RKO (cell line): Measurements from ENCODE around the gene ADD1.
"Not testable (repeated sequence)": the region's sequence is repeated elsewhere in the genome, so short reads cannot be mapped to it uniquely, and the experiment has no call there.

ENCODE experiments used
- DNase-seq: peaks from one replicate; pipeline ENCODE4 v3.0.0-alpha.2; 2016; ENCODE audit warnings: low spot score

ADD1 gene

GRCh38 chr4:2886622-2887021 is 43.0 kb downstream of the ADD1 start:
- DNase-seq = no peak

DNA sequence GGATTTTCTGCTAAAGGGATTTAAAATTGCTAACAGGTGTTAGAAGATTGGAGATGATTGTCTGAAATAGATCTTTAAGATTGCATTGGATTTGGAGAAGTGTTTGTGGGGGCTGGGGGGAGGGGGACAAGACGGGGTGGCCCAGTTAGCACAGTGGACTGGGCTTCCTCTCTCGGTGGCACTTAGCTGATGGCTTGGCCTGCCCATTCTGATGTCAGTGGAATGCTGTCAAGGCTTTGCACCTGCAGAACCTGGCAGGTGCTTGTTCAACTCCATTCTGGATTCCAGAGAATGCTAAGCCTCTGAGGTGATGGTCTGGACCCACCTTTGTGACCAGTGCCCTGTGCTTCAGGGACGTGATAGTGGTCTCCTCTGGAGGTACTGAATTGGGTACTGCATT is 43.7 kb downstream of the ADD1 start:
- no peak for DNase-seq

GRCh38 chr4:2888886-2889285 is 45.2 kb downstream of the ADD1 start:
- no peak for DNase-seq

- peak; percentile 52 for DNase-seq
These were observed 47.6 kb downstream of the ADD1 start for GRCh38 chr4:2891294-2891693.

- DNase-seq = no peak
These were observed 50.1 kb downstream of the ADD1 start for GRCh38 chr4:2893772-2894171.

- DNase-seq = no peak
These were observed 54.4 kb downstream of the ADD1 start for GRCh38 chr4:2898001-2898400.

GRCh38 chr4:2900741-2901140 is 57.1 kb downstream of the ADD1 start:
- DNase-seq = no peak

DNA sequence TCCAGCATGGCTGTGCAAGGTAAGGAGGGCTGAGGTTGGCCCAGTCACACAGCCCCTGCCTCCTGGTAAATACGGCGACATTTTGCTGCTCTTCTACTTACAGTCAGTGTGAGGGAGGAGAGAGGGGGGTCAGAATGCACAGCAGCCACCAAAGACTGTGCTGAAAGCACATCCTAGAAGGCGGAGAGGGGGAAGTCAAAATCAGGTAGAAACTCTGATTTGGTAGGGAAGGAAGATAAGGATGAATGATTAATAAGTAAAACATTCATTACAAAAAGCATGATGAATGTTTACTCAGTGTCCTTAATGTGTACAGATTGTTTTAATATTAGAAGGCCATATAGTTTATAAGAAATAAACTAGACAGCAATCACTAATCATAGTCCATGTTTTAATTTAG is 57.5 kb downstream of the ADD1 start:
- no peak for DNase-seq

- DNase-seq = no peak
These were observed 58.5 kb downstream of the ADD1 start for GRCh38 chr4:2902126-2902525.

- DNase-seq = no peak
These were observed 61.9 kb downstream of the ADD1 start for GRCh38 chr4:2905544-2905943.

DNA sequence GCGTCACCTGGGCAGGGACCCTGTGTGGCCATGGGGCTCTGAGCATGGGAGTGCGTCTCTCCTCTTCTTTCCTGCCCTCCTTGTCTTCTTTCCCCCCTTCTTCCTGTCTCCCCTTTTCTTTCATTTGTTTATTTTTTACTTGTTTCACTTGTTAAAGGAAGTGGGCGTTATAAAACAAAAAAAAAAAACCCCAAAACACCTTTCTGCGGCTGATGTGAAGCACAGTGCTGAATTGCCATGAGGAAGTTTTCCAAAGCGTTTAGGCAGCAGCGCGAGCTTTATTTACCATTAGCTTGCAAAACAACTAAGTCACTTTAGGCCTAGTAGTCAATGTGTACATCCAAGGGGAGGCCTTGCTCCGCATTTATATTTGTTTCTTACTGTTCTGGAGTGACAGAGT is 62.6 kb downstream of the ADD1 start:
- DNase-seq = no peak

- no peak for DNase-seq
These were observed 63.6 kb downstream of the ADD1 start for GRCh38 chr4:2907226-2907625.

DNA sequence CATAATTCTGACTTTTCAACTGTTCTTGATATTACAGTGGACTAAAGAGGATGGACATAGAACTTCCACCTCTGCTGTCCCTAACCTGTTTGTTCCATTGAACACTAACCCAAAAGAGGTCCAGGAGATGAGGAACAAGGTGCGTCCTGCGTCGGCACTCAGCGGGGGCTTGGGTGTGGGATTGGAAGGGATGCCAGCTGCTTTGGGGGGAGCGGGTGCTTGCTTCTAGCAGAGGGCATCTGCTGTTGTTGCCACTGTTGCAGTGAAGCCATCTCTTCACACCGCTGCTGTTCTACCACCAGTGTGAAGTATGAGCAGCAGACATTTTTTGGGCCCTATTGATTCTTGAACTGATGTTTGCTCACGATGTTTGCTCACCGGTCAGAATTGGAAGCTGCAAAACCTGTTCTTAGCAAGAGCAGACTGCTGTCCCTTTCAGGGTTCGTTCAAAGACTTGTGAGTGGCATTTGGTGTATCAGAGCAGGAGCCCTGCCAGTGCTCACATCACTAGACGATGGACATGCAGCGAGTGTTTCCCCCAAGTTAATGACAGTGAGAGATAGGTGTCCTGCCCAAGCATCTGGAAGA is 64.2 kb downstream of the ADD1 start:
- DNase-seq = no peak

DNA sequence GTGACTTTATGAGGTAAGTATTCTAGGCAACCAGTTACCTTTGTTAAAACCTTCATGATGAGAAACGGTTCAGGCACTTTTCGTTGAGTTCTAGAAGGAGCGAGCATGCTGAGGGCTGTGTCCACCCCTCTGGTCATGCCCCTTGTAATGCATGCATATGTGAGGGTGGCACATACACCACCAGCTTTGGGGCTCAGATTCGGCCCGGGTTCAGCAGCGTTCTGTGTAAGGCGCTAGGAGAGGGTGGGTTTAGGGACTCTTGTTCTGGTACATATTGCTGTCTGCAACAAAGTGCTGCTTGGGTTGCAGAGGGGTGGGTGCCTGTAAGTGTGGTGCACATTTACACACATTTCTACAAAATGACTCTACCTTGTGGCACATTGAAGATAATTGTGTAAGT is 65.0 kb downstream of the ADD1 start:
- DNase-seq = no peak

- no peak for DNase-seq
These were observed 65.9 kb downstream of the ADD1 start for GRCh38 chr4:2909583-2909982.

- no peak for DNase-seq
These were observed 66.8 kb downstream of the ADD1 start for GRCh38 chr4:2910409-2910808.

GRCh38 chr4:2911868-2912267 is 68.2 kb downstream of the ADD1 start:
- no peak for DNase-seq

DNA sequence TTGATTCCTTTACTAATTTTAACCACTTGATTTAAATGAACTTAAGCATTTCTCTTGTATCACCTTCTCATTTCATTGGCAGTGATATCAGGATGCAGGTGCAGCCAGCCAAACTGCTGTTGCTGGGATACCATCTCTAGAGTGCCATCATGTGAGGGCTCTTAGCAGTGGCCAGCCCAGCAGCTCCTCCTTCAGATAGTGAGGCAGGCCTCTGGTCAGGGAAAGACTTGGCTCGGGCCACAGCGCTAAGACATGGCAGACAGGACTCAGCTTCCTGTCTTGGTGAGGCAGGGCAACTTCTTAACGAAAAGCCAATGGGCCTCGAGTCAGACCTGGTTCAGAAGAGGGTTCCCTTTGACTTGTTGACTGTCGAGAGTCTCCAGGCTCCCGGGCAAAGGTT is 69.5 kb downstream of the ADD1 start:
- DNase-seq = no peak

- no peak for DNase-seq
These were observed 70.8 kb downstream of the ADD1 start for GRCh38 chr4:2914256-2915126.

GRCh38 chr4:2915789-2916188 is 72.1 kb downstream of the ADD1 start:
- no peak for DNase-seq

DNA sequence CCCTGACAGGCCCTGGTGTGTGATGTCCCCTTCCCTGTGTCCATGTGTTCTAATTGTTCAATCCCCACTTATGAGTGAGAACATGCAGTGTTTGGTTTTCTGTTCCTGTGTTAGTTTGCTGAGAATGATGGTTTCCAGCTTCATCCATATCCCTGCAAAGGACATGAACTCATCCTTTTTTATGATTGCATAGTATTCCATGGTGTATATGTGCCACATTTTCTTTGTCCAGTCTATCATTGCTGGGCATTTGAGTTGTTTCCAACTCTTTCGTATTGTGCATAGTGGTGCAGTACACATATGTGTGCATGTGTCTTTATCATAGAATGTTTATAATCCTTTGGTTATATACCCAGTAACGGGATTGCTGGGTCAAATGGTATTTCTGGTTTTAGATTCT is 73.1 kb downstream of the ADD1 start:
- DNase-seq = not testable (repeated sequence)

DNA sequence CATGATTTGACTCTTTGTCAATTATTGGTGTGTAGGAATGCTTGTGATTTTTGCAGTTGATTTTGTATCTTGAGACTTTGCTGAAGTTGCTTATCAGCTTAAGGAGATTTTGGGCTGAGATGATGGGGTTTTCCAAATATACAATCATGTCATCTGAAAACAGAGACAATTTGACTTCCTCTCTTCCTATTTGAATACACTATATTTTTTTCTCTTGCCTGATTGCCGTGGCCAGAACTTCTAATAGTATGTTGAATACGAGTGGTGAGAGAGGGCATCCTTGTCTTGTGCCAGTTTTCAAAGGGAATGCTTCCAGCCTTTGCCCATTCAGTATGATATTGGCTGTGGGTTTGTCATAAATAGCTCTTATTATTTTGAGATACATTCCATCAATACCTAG is 74.7 kb downstream of the ADD1 start:
- DNase-seq = not testable (repeated sequence)

DNA sequence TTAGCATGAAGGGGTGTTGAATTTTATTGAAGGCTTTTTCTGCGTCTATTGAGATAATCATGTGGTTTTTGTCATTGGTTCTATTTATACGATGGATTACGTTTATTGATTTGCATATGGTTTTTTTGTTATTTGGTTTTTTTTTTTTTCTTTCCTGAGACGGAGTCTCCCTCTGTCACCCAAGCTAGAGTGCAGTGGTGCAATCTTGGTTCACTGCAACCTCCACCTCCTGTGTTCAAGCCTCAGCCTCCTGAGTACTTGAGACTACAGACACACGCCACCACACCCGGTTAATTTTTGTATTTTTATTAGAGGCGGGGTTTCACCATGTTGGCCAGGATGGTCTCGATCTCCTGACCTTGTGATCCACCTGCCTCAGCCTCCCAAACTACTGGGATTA is 75.1 kb downstream of the ADD1 start:
- not testable (repeated sequence) for DNase-seq
